ENCODE results near the gene FMO5.

FMO5 gene

GRCh38 chr1:147223740-147224615, 1.2 kb downstream of the FMO5 start:
- Histone ChIP-seq H3K4me3 (ENCODE audit: low read depth in 1 of 2, low read length in 1 of 2) (no peak overlapping the region), H3K27ac (no peak overlapping the region)
- no peak for TF ChIP-seq CTCF (IDR thresholded peaks at IDR 0.05)

GRCh38 chr1:147218606-147219005, 6.5 kb downstream of the FMO5 start:
- no peaks in the 10 kb centered on the region for H3K27me3 ChIP-seq
- H3K4me1 ChIP-seq (ENCODE audit: control insufficient read depth in 1 of 2, insufficient read depth in 1 of 2, low read depth in 1 of 2, low read length in 1 of 2) = peaks cover 5 to 12% of the 10 kb centered on the region in 2 experiments
- no peak for TF ChIP-seq CTCF (IDR thresholded peaks at IDR 0.05)
- no peak overlapping the region for H3K27ac ChIP-seq
- H3K36me3 ChIP-seq = no peaks in the 10 kb centered on the region
- no peaks in the 10 kb centered on the region for H3K9me3 ChIP-seq
- no peak overlapping the region for H3K4me3 ChIP-seq (ENCODE audit: low read depth in 1 of 2, low read length in 1 of 2)

More at GRCh38 chr1:147223740-147224615, 1.2 kb downstream of the FMO5 start:
- Histone ChIP-seq H3K4me1 (ENCODE audit: control insufficient read depth in 1 of 2, insufficient read depth in 1 of 2, low read depth in 1 of 2, low read length in 1 of 2) (peaks cover 13 to 14% of the 10 kb centered on the region in 2 experiments), H3K9me3 (no peaks in the 10 kb centered on the region), H3K36me3 (no peaks in the 10 kb centered on the region), H3K27me3 (no peaks in the 10 kb centered on the region)

GRCh38 chr1:147217141-147217540, 8.0 kb downstream of the FMO5 start:
- Histone ChIP-seq H3K4me3 (ENCODE audit: low read depth in 1 of 2, low read length in 1 of 2) (no peak overlapping the region), H3K4me1 (ENCODE audit: control insufficient read depth in 1 of 2, insufficient read depth in 1 of 2, low read depth in 1 of 2, low read length in 1 of 2) (peaks cover 5 to 12% of the 10 kb centered on the region in 2 experiments), H3K36me3 (no peaks in the 10 kb centered on the region), H3K27ac (no peak overlapping the region), H3K9me3 (no peaks in the 10 kb centered on the region), H3K27me3 (no peaks in the 10 kb centered on the region)
- no peak for TF ChIP-seq CTCF (IDR thresholded peaks at IDR 0.05)

GRCh38 chr1:147216124-147216523, 9.0 kb downstream of the FMO5 start:
- no peaks in the 10 kb centered on the region for H3K36me3 ChIP-seq
- H3K27ac ChIP-seq = no peak overlapping the region
- H3K4me1 ChIP-seq (ENCODE audit: control insufficient read depth in 1 of 2, insufficient read depth in 1 of 2, low read depth in 1 of 2, low read length in 1 of 2) = peaks cover 5 to 12% of the 10 kb centered on the region in 2 experiments
- H3K4me3 ChIP-seq (ENCODE audit: low read depth in 1 of 2, low read length in 1 of 2) = no peak overlapping the region
- no peaks in the 10 kb centered on the region for H3K27me3 ChIP-seq
- no peak for TF ChIP-seq CTCF (IDR thresholded peaks at IDR 0.05)
- no peaks in the 10 kb centered on the region for H3K9me3 ChIP-seq

GRCh38 chr1:147215540-147215916, 9.6 kb downstream of the FMO5 start:
- no peak for TF ChIP-seq CTCF (IDR thresholded peaks at IDR 0.05)
- Histone ChIP-seq H3K27ac (no peak overlapping the region), H3K27me3 (no peaks in the 10 kb centered on the region), H3K4me1 (ENCODE audit: control insufficient read depth in 1 of 2, insufficient read depth in 1 of 2, low read depth in 1 of 2, low read length in 1 of 2) (peaks cover 5 to 12% of the 10 kb centered on the region in 2 experiments), H3K36me3 (no peaks in the 10 kb centered on the region), H3K9me3 (no peaks in the 10 kb centered on the region), H3K4me3 (ENCODE audit: low read depth in 1 of 2, low read length in 1 of 2) (no peak overlapping the region)

Measured in neutrophil (primary cell).